NOMO-1 treated with DMSO at 0.1 percent for 48 hours (cell line): Measurements from ENCODE around the gene MB21D2.
A peak's percentile ranks its signal among the peaks of the same experiment; 100 is the strongest.
"Not testable (repeated sequence)": the region's sequence is repeated elsewhere in the genome, so short reads cannot be mapped to it uniquely, and the experiment has no call there.

Source experiments
- DNase-seq: peaks from one replicate; lab custom pipeline; 2025; ENCODE audit not compliant: unreplicated experiment; lab: John Stamatoyannopoulos, UW

MB21D2 gene

GRCh38 chr3:192816351-192816750 lies 101.3 kb downstream of the MB21D2 start:
- DNase-seq, result peak; percentile 52

GRCh38 chr3:192812743-192813383 lies 104.8 kb downstream of the MB21D2 start:
- peak; percentile 45 for DNase-seq

GRCh38 chr3:192805711-192806110 lies 111.9 kb downstream of the MB21D2 start:
- DNase-seq, result no peak

- DNase-seq, result no peak
Measured at GRCh38 chr3:192804502-192804901, 113.2 kb downstream of the MB21D2 start.

- peak; percentile 59 for DNase-seq
Measured at GRCh38 chr3:192802957-192803899, 114.4 kb downstream of the MB21D2 start.

GRCh38 chr3:192801985-192802384 lies 115.7 kb downstream of the MB21D2 start:
- DNase-seq, result no peak

- no peak for DNase-seq
Measured at GRCh38 chr3:192799721-192800120, 117.9 kb downstream of the MB21D2 start.

GRCh38 chr3:192795021-192795420 lies 122.6 kb downstream of the MB21D2 start:
- no peak for DNase-seq

GRCh38 chr3:192794216-192794615 lies 123.4 kb downstream of the MB21D2 start:
- no peak for DNase-seq

GRCh38 chr3:192788816-192789515 lies 128.7 kb downstream of the MB21D2 start:
- not testable (repeated sequence) for DNase-seq

- DNase-seq, result no peak
Measured at GRCh38 chr3:192778508-192778907, 139.1 kb downstream of the MB21D2 start.

GRCh38 chr3:192774341-192774740 lies 143.3 kb downstream of the MB21D2 start:
- not testable (repeated sequence) for DNase-seq

GRCh38 chr3:192772240-192772894 lies 145.3 kb downstream of the MB21D2 start:
- DNase-seq, result no peak

- no peak for DNase-seq
Measured at GRCh38 chr3:192758654-192759053, 159.0 kb downstream of the MB21D2 start.

- no peak for DNase-seq
Measured at GRCh38 chr3:192751148-192751547, 166.5 kb downstream of the MB21D2 start.

- DNase-seq, result peak; percentile 40
Measured at GRCh38 chr3:192750201-192750600, 167.5 kb downstream of the MB21D2 start.

GRCh38 chr3:192747746-192748145 lies 169.9 kb downstream of the MB21D2 start:
- DNase-seq, result no peak

- no peak for DNase-seq
Measured at GRCh38 chr3:192747145-192747544, 170.5 kb downstream of the MB21D2 start.
